Erythroblast (primary cell): Measurements from ENCODE around the gene FBXL13.

ENCODE experiments used
- DNase-seq, 2 experiments: peaks; one replicate each; lab custom pipeline; 2025; lab: John Stamatoyannopoulos, UW
- GATA1 ChIP-seq: IDR thresholded peaks from 2 replicates; pipeline ENCODE4 v1.6.1; 2011; ENCODE audit warnings: low read depth, mild to moderate bottlenecking, control low read depth, low read length, moderate library complexity
- POLR2A ChIP-seq: IDR thresholded peaks from 2 replicates; pipeline ENCODE4 v1.6.1; 2011; ENCODE audit warnings: mild to moderate bottlenecking, low read length

FBXL13 gene

DNA sequence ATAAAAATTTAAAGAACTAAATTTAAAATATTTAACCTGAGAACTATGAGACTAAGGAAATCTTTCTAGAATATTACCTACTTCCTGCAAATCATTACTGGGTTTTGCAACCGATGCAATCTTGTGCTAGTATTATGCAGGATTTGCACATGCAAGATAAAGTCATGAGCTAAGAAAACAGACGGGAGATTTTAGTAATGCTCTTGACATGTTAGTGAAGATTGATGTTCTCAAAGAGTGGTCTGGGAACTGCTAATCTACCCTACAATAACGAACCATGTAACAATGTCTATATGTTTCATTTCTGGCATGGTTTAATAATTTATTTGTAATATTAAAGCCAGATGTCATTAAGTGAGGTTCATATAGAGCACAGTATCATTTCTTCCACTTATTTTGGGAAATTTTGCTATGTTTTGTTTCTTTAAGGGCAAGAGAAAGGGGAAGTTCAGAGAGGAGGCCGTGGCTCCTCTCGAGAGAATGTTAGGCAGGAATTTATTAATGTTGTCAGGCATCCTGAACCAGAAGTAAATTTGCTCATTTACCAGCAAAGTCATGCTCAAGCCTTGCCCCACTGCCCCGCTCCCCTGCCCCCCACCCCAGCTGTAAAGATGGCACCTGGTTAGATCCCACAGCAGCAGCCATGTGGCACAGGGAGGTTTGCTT is 139.0 kb downstream of the FBXL13 start:
- TF ChIP-seq POLR2A (no peak), GATA1 (no peak)
- DNase-seq = no peak

DNA sequence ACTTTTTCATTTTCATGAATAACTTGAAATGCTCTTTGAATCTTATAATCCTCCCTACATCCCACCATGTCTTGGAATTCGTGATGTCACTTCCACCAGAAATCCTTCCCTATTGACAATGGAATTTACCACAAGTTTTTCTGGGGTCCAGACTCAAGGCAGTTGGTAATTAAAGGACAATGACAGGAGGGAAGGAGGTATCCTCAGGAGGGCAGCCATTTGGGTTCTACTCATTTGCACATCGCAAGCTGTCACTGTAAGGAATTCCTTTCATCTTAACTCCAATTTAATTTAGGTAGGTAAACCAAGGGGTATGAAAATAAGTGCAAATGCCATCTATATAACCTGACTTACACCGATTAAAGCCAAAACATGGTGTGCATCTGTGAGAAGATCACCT is 139.9 kb downstream of the FBXL13 start:
- DNase-seq = no peak

DNA sequence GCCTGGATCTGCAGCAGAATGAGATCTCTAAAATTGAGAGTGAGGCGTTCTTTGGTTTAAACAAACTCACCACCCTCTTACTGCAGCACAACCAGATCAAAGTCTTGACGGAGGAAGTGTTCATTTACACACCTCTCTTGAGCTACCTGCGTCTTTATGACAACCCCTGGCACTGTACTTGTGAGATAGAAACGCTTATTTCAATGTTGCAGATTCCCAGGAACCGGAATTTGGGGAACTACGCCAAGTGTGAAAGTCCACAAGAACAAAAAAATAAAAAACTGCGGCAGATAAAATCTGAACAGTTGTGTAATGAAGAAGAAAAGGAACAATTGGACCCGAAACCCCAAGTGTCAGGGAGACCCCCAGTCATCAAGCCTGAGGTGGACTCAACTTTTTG is 140.4 kb downstream of the FBXL13 start:
- DNase-seq = no peak
- no peak for TF ChIP-seq GATA1
- TF ChIP-seq POLR2A = no peak

More for the DNA sequence above, 139.9 kb downstream of the FBXL13 start:
- TF ChIP-seq POLR2A (no peak), GATA1 (no peak)

- no peak for DNase-seq
- no peak for TF ChIP-seq POLR2A
- no peak for TF ChIP-seq GATA1
Observed at GRCh38 chr7:102933763-102934162, 140.8 kb downstream of the FBXL13 start.

DNA sequence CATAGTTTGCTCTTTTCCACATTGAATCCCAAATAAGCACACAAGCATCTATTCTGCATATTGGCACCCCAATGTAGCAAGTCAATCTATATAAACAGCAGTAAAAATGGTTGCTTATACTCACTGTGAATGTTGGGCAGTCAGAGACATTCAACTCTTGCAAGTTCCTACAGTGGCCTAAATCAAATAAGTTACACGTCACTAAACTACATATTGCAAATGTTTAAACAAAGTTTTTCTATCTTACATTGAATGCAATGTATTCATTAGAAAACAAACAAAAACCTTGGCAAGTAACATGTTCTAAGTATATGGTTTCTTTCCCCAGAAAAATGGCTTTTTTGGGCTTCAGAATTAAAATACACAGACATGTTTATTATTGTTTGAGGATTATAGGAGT is 142.8 kb downstream of the FBXL13 start:
- TF ChIP-seq GATA1 = no peak
- no peak for TF ChIP-seq POLR2A
- DNase-seq = no peak

DNA sequence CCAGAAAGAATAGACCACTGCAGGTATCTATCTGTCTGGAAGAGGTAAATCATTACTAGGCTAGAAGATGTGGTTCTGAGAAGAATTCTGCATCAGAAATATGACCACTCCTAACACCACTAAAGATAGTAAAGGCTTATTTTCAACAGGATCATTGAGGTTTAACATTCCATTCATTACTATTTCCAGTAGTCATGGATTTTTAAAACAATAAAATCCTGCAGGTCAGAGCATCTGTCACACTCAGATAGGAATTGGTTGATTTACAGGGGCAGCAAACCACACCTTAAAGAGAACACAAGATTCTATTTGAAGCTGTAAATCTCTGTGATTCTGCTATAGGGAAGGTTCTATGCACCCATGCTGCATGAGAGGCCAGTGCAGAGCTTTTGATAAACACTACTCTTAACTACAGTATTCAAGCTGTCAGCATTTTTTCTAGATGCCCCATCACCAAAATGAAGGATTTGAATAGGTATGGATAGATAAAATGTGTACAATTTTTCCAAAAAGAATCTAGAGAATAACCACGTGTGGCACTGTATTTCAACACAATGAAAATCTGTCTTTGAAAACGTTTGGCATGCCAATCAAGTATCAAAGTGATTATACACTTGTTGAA is 147.2 kb downstream of the FBXL13 start:
- no peak for DNase-seq
- TF ChIP-seq POLR2A (no peak), GATA1 (no peak)

GRCh38 chr7:102926783-102927140 is 147.8 kb downstream of the FBXL13 start:
- DNase-seq = no peak
- TF ChIP-seq GATA1 (no peak), POLR2A (no peak)

- TF ChIP-seq GATA1 = no peak
- TF ChIP-seq POLR2A = no peak
- peak; percentile 85 to 94 for DNase-seq
Observed at GRCh38 chr7:102925976-102926782, 148.4 kb downstream of the FBXL13 start.

- DNase-seq = no peak
- no peak for TF ChIP-seq POLR2A
- TF ChIP-seq GATA1 = no peak
Observed at GRCh38 chr7:102918845-102919244, 155.8 kb downstream of the FBXL13 start.

- DNase-seq = no peak
- TF ChIP-seq POLR2A (no peak), GATA1 (no peak)
Observed at GRCh38 chr7:102917436-102918353, 156.9 kb downstream of the FBXL13 start.

GRCh38 chr7:102916881-102917280 is 157.7 kb downstream of the FBXL13 start:
- no peak for DNase-seq
- no peak for TF ChIP-seq GATA1
- TF ChIP-seq POLR2A = no peak

DNA sequence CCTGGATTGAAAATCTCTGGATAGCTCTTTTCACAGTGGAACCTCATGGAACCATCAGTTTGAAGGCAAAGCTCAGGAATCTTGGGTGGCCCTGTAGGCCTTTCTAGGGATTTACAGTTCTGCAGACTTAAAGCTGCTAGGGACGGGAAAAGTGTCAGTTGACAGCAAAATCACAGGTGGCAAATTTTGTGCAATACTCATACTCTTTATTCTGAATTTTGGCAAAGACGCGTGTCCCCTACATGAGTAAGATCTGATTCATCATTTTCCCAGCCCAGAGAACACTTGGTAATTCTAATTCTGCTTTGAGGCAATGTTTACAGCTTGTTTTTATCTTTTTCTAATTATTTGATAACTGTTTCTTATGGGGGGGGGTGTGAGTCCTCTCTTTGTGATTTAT is 158.2 kb downstream of the FBXL13 start:
- TF ChIP-seq POLR2A = no peak
- TF ChIP-seq GATA1 = no peak
- DNase-seq = no peak

GRCh38 chr7:102914585-102914984 is 160.0 kb downstream of the FBXL13 start:
- no peak for DNase-seq
- no peak for TF ChIP-seq POLR2A
- no peak for TF ChIP-seq GATA1

DNA sequence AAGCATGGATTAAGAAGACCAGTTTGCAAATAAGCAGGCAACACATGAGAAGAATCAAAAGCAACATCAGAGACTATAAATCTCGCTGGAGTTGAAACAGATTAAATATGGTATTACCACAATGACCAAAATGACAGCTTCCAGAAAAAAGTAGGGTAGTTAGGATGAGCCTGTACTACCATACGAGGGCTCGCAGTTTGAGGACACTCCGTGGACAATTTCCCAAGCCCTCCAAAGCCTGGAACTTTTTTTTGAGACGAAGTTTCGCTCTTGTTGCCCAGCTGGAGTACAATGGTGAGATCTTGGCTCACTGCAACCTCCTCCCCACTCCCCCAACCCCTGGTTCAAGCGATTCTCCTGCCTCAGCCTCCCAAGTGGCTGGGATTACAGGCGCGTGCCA is 160.8 kb downstream of the FBXL13 start:
- DNase-seq = no peak
- TF ChIP-seq GATA1 (no peak), POLR2A (no peak)

DNA sequence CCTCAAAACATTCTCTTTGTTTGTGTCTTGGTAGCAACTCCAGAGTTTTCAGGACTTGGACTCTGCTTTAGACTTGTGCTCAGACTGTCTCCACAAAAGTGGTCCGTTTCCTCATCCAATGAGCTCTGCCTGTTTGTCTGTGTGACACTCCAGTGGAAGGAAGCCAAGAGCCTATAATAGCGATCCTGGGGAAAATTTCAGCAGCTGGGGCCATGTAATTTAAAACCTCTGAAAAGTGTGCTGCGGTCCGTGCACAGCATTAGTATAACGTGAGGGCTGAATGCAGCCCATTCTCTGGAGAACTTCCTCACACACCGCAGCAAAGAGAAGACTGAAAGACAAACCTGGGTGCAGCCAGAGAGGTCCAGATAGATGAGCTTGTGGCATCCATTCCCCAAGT is 161.9 kb downstream of the FBXL13 start, which contains the start of gene LRRC17:
Gene LRRC17, plus strand, starts transcription at position 259 of the 400 bp plus-strand sequence. CDS start 20,914 bp downstream, outside the sequence.
- TF ChIP-seq GATA1 = no peak
- no peak for TF ChIP-seq POLR2A
- DNase-seq = no peak
